BE2C (cell line): ENCODE measurements around the gene RALY.

Experiments used
- DNase-seq: peaks from one replicate; pipeline ENCODE4 v3.0.0-alpha.2; 2020
- H3K27me3 ChIP-seq: fragments of 250-450 bp; sonication (Bioruptor Pico); 2 replicates; pipeline ENCODE4 v1.5.1; 2020; ENCODE audit warnings: mild to moderate bottlenecking
- H3K36me3 ChIP-seq: fragments of 250-450 bp; sonication (Bioruptor Pico); 2 replicates; pipeline ENCODE4 v1.5.1; 2020; ENCODE audit warnings: mild to moderate bottlenecking
- H3K4me1 ChIP-seq: fragments of 250-450 bp; sonication (Bioruptor Pico); 2 replicates; pipeline ENCODE4 v1.5.1; 2020
- H3K4me3 ChIP-seq: 2 replicates; pipeline ENCODE4 v1.5.1; 2011; ENCODE audit warnings: low read depth, low read length
- H3K9me3 ChIP-seq: fragments of 250-450 bp; sonication (Bioruptor Pico); 2 replicates; pipeline ENCODE4 v1.5.1; 2020
- CTCF ChIP-seq: IDR thresholded peaks from 2 replicates; pipeline ENCODE4 v1.5.1; 2012; ENCODE audit warnings: mild to moderate bottlenecking, low read depth, low read length

RALY gene

GRCh38 chr20:33995053-33995831, 1.5 kb downstream of the RALY start:
- Histone ChIP-seq H3K4me3 (peak overlapping the region; percentile 97), H3K27me3 (no peaks in the 10 kb centered on the region), H3K4me1 (peaks cover under 1% of the 10 kb centered on the region), H3K9me3 (no peaks in the 10 kb centered on the region), H3K36me3 (no peaks in the 10 kb centered on the region)
- DNase-seq: no peak
- no peak for TF ChIP-seq CTCF

- H3K27me3 ChIP-seq: no peaks in the 10 kb centered on the region
- no peak overlapping the region for H3K4me3 ChIP-seq
- no peak for DNase-seq
Observed at GRCh38 chr20:33999025-33999649, 5.4 kb downstream of the RALY start.

GRCh38 chr20:34001378-34001777, 7.7 kb downstream of the RALY start:
- DNase-seq: no peak
- TF ChIP-seq CTCF: no peak
- no peaks in the 10 kb centered on the region for H3K9me3 ChIP-seq
- H3K4me3 ChIP-seq: no peak overlapping the region
- H3K4me1 ChIP-seq: peaks cover 3% of the 10 kb centered on the region; the same call in 1 of the 2 replicates
- no peaks in the 10 kb centered on the region for H3K27me3 ChIP-seq
- H3K36me3 ChIP-seq: no peaks in the 10 kb centered on the region

More at GRCh38 chr20:33999025-33999649, 5.4 kb downstream of the RALY start:
- no peak for TF ChIP-seq CTCF
- peaks cover 3% of the 10 kb centered on the region for H3K4me1 ChIP-seq
- no peaks in the 10 kb centered on the region for H3K9me3 ChIP-seq
- no peaks in the 10 kb centered on the region for H3K36me3 ChIP-seq

GRCh38 chr20:34004227-34004626, 10.5 kb downstream of the RALY start:
- H3K9me3 ChIP-seq: no peaks in the 10 kb centered on the region
- no peaks in the 10 kb centered on the region for H3K27me3 ChIP-seq
- TF ChIP-seq CTCF: no peak
- H3K36me3 ChIP-seq: no peaks in the 10 kb centered on the region; the same call in 1 of the 2 replicates
- no peak overlapping the region for H3K4me3 ChIP-seq
- DNase-seq: no peak
- peaks cover 3% of the 10 kb centered on the region; the same call in 1 of the 2 replicates for H3K4me1 ChIP-seq

- no peak for TF ChIP-seq CTCF
Observed at GRCh38 chr20:34004790-34005457, 11.2 kb downstream of the RALY start.

GRCh38 chr20:34006619-34007018, 12.9 kb downstream of the RALY start:
- H3K9me3 ChIP-seq: no peaks in the 10 kb centered on the region
- H3K36me3 ChIP-seq: no peaks in the 10 kb centered on the region; the same call in 1 of the 2 replicates
- no peak overlapping the region for H3K4me3 ChIP-seq
- H3K27me3 ChIP-seq: no peaks in the 10 kb centered on the region
- no peak for TF ChIP-seq CTCF
- no peak for DNase-seq
- no peaks in the 10 kb centered on the region; the same call in none of the 2 replicates for H3K4me1 ChIP-seq

More at GRCh38 chr20:34004790-34005457, 11.2 kb downstream of the RALY start:
- peaks cover 3% of the 10 kb centered on the region for H3K4me1 ChIP-seq
- no peaks in the 10 kb centered on the region; the same call in 1 of the 2 replicates for H3K36me3 ChIP-seq
- H3K4me3 ChIP-seq: no peak overlapping the region
- H3K27me3 ChIP-seq: no peaks in the 10 kb centered on the region
- no peaks in the 10 kb centered on the region for H3K9me3 ChIP-seq
- no peak for DNase-seq
